CD4-positive, alpha-beta T cell (primary cell): Measurements from ENCODE around the gene IGFBP5. TPM values are rescaled to one million over a fixed set of nuclear protein-coding genes. Genes with fewer than 3 reads are reported as not detected.

ENCODE experiments used
- ATAC-seq: fragments of 200-7000 bp; cut with Tn5 transposase; one replicate; pipeline ENCODE4 v1.10.0; 2022; ENCODE audit warnings: mild to moderate bottlenecking; ENCODE audit not compliant: poor library complexity
- CTCF ChIA-PET: fragments of 350-600 bp; sonication (Branson Sonifier 250); formaldehyde crosslinking; loops from one replicate; lab custom pipeline; 2021; ENCODE audit warnings: antibody characterized with exemption, inconsistent platforms; lab: Charles Lee
- POLR2A ChIA-PET: fragments of 350-600 bp; sonication (Branson Sonifier 250); formaldehyde crosslinking; loops from one replicate; lab custom pipeline; 2021; ENCODE audit warnings: antibody characterized with exemption, inconsistent platforms; lab: Charles Lee
- DNase-seq, 14 experiments: peaks; one replicate each; pipeline ENCODE4 v3.0.0-alpha.2; 2013 to 2020; ENCODE audit warnings: mixed read lengths in 2 of 14
- H3K27ac ChIP-seq, 2 donors: one replicate each; pipeline versions ENCODE4 v1.5.1 to v1.7.0; 2013; ENCODE audit warnings: low read length in 2 of 2, low read depth in 1 of 2, mild to moderate bottlenecking in 1 of 2
- H3K27me3 ChIP-seq, 2 experiments: 1 replicate in 1 of 2; 2 replicates in 1 of 2; pipeline versions ENCODE4 v1.6.1 to v1.7.0; 2013; ENCODE audit warnings: low read length in 2 of 2, control low read depth in 1 of 2, mild to moderate bottlenecking in 1 of 2, moderate library complexity in 1 of 2; ENCODE audit not compliant: insufficient read depth in 2 of 2, control insufficient read depth in 1 of 2
- H3K36me3 ChIP-seq: one replicate; pipeline ENCODE4 v1.6.1; 2013; ENCODE audit warnings: low read length, control low read depth; ENCODE audit not compliant: insufficient read depth
- H3K4me1 ChIP-seq: one replicate; pipeline ENCODE4 v1.6.1; 2013; ENCODE audit warnings: low read length, control low read depth; ENCODE audit not compliant: insufficient read depth
- H3K4me3 ChIP-seq: one replicate; pipeline ENCODE4 v1.5.1; 2013; ENCODE audit warnings: mild to moderate bottlenecking, low read length, moderate library complexity
- H3K9me3 ChIP-seq, 2 experiments: 1 replicate in 1 of 2; 2 replicates in 1 of 2; pipeline versions ENCODE4 v1.6.1 to v1.7.0; 2013; ENCODE audit warnings: low read length in 2 of 2, mild to moderate bottlenecking in 2 of 2, control low read depth in 1 of 2, moderate library complexity in 1 of 2; ENCODE audit not compliant: control insufficient read depth in 1 of 2, insufficient read depth in 1 of 2
- H3K27ac Mint-ChIP-seq: one replicate; pipeline ENCODE4 v1.8.0; 2020; ENCODE audit warnings: mixed read lengths
- H3K27me3 Mint-ChIP-seq: one replicate; pipeline ENCODE4 v1.8.0; 2021; ENCODE audit warnings: mixed read lengths
- H3K36me3 Mint-ChIP-seq: one replicate; pipeline ENCODE4 v1.8.0; 2021; ENCODE audit warnings: low read depth, mixed read lengths
- H3K4me1 Mint-ChIP-seq: one replicate; pipeline ENCODE4 v1.8.0; 2021; ENCODE audit warnings: low read depth, mixed read lengths
- H3K4me3 Mint-ChIP-seq: one replicate; pipeline ENCODE4 v1.8.0; 2020; ENCODE audit warnings: mild to moderate bottlenecking, mixed read lengths
- H3K9me3 Mint-ChIP-seq: one replicate; pipeline ENCODE4 v1.8.0; 2020; ENCODE audit warnings: mixed read lengths
- intact Hi-C, 2 experiments: fragments of 100-400 bp; cut with DNase I in 1 of 2; cut with micrococcal nuclease in 1 of 2; formaldehyde crosslinking; loops; one replicate each; pipeline versions ENCODE4 v1.15.1 to v1.9.0; 2023 to 2025; cut with DNase I, micrococcal nuclease
- total RNA-seq, 174 experiments: library from RNA in 2 of 174; stranded (reverse) in 2 of 174; gene quantifications; one replicate each; pipeline ENCODE4 v1.2.3 and lab custom pipeline; 2021 to 2026
- TF ChIP-seq, protein P1 (sequence below): fragments of 200-600 bp; IDR thresholded peaks from one replicate; pipeline ENCODE4 v1.8.0; 2022; ENCODE audit warnings: antibody characterized with exemption, mild to moderate bottlenecking

The IGFBP5 gene
- total RNA-seq, 2 experiments from 2014 or later = not detected

DNA sequence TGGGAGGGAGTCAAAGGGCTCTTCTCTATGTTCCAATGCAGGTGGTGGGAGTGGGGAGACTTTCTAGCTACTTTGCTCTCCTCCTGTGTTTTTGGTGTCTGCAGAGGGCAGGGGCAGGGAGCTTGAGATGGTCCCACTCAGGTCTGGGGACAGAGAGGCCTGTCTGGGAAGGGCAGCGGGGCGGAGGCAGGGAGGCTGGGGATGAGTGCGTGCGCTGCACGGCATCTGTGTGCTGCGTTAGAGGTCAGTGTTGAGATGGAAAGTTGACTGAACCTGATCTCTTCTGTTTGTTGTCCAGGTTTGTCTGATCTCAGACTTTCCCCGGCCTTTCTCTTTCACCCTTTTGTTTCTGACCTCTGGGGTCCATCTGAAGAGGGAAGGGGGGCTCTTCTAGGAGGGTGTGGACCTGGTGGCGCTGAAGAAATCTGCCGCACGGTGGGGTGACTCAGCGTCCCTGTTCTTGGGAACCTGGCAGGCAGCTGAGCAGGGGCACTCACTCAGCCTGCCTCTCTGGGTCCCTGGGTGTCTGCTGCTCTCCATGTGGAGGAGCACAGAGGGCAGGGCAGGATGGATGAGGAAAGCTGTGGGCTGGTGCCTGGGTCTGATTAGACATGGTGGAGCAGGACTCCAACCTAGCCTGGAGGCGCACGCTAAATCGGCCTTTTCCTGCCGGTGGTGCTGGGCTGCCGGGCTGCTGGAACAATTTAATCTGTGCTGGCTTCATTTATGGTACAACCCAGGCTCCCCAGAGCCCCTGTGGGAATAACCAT, 38.1 kb downstream of the IGFBP5 start:
- H3K4me1 ChIP-seq = no peaks in the 10 kb centered on the region
- Mint-ChIP-seq H3K27ac (no peak overlapping the region), H3K4me1 (no peaks in the 10 kb centered on the region), H3K36me3 (no peaks in the 10 kb centered on the region), H3K27me3 (peaks cover 6% of the 10 kb centered on the region), H3K4me3 (no peak overlapping the region), H3K9me3 (no peaks in the 10 kb centered on the region)
- no peaks in the 10 kb centered on the region for H3K36me3 ChIP-seq
- H3K4me3 ChIP-seq = no peak overlapping the region
- TF ChIP-seq, protein P1, sequence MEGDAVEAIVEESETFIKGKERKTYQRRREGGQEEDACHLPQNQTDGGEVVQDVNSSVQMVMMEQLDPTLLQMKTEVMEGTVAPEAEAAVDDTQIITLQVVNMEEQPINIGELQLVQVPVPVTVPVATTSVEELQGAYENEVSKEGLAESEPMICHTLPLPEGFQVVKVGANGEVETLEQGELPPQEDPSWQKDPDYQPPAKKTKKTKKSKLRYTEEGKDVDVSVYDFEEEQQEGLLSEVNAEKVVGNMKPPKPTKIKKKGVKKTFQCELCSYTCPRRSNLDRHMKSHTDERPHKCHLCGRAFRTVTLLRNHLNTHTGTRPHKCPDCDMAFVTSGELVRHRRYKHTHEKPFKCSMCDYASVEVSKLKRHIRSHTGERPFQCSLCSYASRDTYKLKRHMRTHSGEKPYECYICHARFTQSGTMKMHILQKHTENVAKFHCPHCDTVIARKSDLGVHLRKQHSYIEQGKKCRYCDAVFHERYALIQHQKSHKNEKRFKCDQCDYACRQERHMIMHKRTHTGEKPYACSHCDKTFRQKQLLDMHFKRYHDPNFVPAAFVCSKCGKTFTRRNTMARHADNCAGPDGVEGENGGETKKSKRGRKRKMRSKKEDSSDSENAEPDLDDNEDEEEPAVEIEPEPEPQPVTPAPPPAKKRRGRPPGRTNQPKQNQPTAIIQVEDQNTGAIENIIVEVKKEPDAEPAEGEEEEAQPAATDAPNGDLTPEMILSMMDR = no peak
- no peak for DNase-seq
- intact Hi-C loops = no loop called here
- ATAC-seq = no peak
- ChIA-PET CTCF (no interaction called here), POLR2A (no interaction called here)
- peaks cover 0 to 5% of the 10 kb centered on the region in 2 experiments for H3K9me3 ChIP-seq
- no peaks in the 10 kb centered on the region for H3K27me3 ChIP-seq
- no peak overlapping the region for H3K27ac ChIP-seq

DNA sequence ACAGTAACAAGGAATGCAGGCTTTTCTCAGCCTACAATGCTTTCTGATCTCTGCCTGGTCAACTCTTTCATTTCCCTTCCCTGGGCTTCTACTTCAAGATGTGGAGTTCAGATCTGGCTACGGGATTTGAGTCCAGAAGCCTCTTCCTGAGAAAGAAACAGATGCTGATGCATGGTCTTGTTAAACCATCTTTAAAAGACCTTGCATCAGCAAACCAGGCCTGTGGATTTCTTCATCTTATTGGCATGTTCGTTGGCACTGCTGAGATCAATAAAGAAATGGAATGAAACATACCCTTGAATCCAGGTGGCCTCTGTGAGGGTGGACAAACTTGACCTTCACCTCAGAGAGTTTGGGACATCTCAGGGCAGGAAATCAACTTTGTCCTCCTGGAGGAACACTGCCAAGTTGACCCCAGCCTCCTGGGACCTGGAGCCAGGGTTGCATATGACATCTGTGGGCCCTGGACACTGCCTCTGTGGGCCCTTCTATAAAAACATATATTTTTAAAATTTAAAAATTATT, 40.8 kb downstream of the IGFBP5 start:
- intact Hi-C loops = no loop called here
- Histone ChIP-seq H3K4me3 (no peak overlapping the region), H3K27ac (no peak overlapping the region), H3K4me1 (no peaks in the 10 kb centered on the region), H3K27me3 (no peaks in the 10 kb centered on the region), H3K36me3 (no peaks in the 10 kb centered on the region), H3K9me3 (no peaks in the 10 kb centered on the region)
- H3K4me3 Mint-ChIP-seq = no peak overlapping the region
- no peaks in the 10 kb centered on the region for H3K9me3 Mint-ChIP-seq
- TF ChIP-seq, protein P1 = no peak
- ATAC-seq = no peak
- H3K36me3 Mint-ChIP-seq = no peaks in the 10 kb centered on the region
- ChIA-PET CTCF (no interaction called here), POLR2A (no interaction called here)
- H3K27me3 Mint-ChIP-seq = peaks cover 3% of the 10 kb centered on the region
- no peak for DNase-seq
- H3K27ac Mint-ChIP-seq = no peak overlapping the region
- H3K4me1 Mint-ChIP-seq = no peaks in the 10 kb centered on the region

DNA sequence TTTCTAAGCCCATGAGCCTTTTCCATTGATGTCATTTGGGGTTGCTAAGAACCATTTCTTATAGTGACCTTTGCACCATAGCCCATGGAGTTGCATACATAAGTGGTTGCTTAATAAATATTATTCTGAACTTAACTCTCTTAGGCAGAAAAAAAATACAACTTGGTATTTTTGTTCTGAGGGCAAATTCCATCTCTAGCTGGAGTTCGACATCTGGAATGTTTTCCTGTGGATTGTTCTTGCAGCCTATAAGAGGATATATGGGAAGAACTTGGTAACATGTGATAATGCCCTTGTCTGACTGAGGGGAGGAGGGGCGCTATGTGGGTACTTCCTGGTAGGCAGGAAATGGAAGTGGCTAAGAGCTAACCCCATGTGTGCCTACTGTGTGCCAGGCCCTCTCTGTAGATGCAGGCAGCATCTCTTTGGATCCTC, 41.4 kb downstream of the IGFBP5 start:
- TF ChIP-seq, protein P1 = no peak
- intact Hi-C loops = no loop called here
- Histone ChIP-seq H3K36me3 (no peaks in the 10 kb centered on the region), H3K27me3 (no peaks in the 10 kb centered on the region), H3K9me3 (no peaks in the 10 kb centered on the region), H3K27ac (no peak overlapping the region), H3K4me3 (no peak overlapping the region), H3K4me1 (no peaks in the 10 kb centered on the region)
- Mint-ChIP-seq H3K27ac (no peak overlapping the region), H3K4me3 (no peak overlapping the region), H3K36me3 (no peaks in the 10 kb centered on the region), H3K9me3 (no peaks in the 10 kb centered on the region), H3K4me1 (no peaks in the 10 kb centered on the region), H3K27me3 (no peaks in the 10 kb centered on the region)
- DNase-seq (no peak), ATAC-seq (no peak)
- CTCF ChIA-PET = no interaction called here
- POLR2A ChIA-PET = no interaction called here
